BJ (cell line): ENCODE results near the gene STRA8. TPM values are rescaled to one million over a fixed set of nuclear protein-coding genes. Genes with fewer than 3 reads are reported as not detected.

Source experiments
- CTCF ChIA-PET: fragments of 350-600 bp; formaldehyde crosslinking; extraction: SDS; loops from one replicate; lab custom pipeline; 2021; ENCODE audit warnings: antibody characterized with exemption, inconsistent platforms; lab: Yijun Ruan, JAX
- POLR2A ChIA-PET: fragments of 300-600 bp; sonication (Branson Sonifier 250); formaldehyde crosslinking; extraction: SDS; loops from one replicate; lab custom pipeline; 2021; ENCODE audit warnings: antibody characterized with exemption; lab: Charles Lee
- DNase-seq: peaks from one replicate; pipeline ENCODE4 v3.0.0-alpha.2; 2011; ENCODE audit warnings: low read depth
- H3K27me3 ChIP-seq: 2 replicates; pipeline ENCODE4 v1.6.0; 2011; ENCODE audit warnings: low read length; ENCODE audit not compliant: control insufficient read depth, insufficient read depth
- H3K36me3 ChIP-seq: 2 replicates; pipeline ENCODE4 v1.5.1; 2011; ENCODE audit warnings: low read length; ENCODE audit not compliant: control insufficient read depth, insufficient read depth
- H3K4me3 ChIP-seq: 2 replicates; pipeline ENCODE4 v1.5.1; 2011; ENCODE audit warnings: low read depth, mild to moderate bottlenecking, control low read depth, low read length
- polyA plus RNA-seq: library from polyadenylated mRNA; depleted of rRNA; stranded (reverse); fragments of >200 nt; gene quantifications from 2 replicates; pipeline ENCODE4 v1.2.3, GENCODE V29; 2011
- TF ChIP-seq, protein P1 (sequence below): IDR thresholded peaks from 2 replicates; pipeline ENCODE4 v1.5.1; 2011; ENCODE audit warnings: low read depth, mild to moderate bottlenecking, control low read depth, inconsistent platforms, low read length, moderate library complexity; ENCODE audit not compliant: insufficient read depth

Gene STRA8
- polyA plus RNA-seq, 1 experiment: not detected

- CTCF ChIA-PET: interaction anchor here (0.8 to 6.3 kb wide), 8 partner anchors 8 to 362 kb away, joined by 3 to 89 read pairs (median 6); partner anchors contain the start of gene NUP205
- TF ChIP-seq, protein P1, sequence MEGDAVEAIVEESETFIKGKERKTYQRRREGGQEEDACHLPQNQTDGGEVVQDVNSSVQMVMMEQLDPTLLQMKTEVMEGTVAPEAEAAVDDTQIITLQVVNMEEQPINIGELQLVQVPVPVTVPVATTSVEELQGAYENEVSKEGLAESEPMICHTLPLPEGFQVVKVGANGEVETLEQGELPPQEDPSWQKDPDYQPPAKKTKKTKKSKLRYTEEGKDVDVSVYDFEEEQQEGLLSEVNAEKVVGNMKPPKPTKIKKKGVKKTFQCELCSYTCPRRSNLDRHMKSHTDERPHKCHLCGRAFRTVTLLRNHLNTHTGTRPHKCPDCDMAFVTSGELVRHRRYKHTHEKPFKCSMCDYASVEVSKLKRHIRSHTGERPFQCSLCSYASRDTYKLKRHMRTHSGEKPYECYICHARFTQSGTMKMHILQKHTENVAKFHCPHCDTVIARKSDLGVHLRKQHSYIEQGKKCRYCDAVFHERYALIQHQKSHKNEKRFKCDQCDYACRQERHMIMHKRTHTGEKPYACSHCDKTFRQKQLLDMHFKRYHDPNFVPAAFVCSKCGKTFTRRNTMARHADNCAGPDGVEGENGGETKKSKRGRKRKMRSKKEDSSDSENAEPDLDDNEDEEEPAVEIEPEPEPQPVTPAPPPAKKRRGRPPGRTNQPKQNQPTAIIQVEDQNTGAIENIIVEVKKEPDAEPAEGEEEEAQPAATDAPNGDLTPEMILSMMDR: no peak
- no peak overlapping the region for H3K4me3 ChIP-seq
Observed at GRCh38 chr7:135282561-135283254, 49.1 kb downstream of the STRA8 start.

DNA sequence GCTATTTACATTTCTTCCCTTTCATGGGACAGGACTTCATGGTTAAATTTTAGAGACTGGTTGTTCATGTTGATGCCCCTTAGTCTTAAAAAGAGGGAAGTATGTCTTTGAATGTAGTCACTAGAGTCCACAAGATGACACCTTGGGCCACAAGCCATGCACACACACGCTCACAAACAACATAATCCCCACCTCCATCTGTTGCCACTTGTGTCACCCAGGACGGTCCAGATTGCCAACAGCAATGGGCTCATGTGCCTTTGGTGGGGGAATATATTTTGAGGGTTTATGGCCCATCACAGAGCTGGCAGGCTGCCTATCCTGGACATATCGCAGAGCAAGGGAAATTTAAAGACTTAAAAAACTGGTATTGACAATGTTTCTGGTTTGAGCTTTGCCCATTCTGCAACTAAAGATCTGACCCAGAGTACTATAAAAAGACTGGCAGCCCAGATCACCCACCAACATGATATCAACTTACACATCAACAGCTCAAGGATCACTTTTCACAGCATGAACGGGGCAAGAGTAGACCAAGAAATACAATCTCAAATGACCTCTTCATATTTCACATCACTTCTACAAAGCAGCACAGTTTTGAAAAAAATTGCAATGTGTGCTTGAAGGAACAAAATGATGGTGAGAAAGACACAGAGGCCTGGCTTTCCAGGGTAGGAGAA is 50.5 kb downstream of the STRA8 start:
- POLR2A ChIA-PET: no interaction called here
- CTCF ChIA-PET: no interaction called here
- Histone ChIP-seq H3K36me3 (no peaks in the 10 kb centered on the region), H3K27me3 (no peaks in the 10 kb centered on the region; the same call in none of the 2 replicates), H3K4me3 (no peak overlapping the region)
- DNase-seq: no peak
- TF ChIP-seq, protein P1: no peak

More at GRCh38 chr7:135282561-135283254, 49.1 kb downstream of the STRA8 start:
- Histone ChIP-seq H3K36me3 (no peaks in the 10 kb centered on the region), H3K27me3 (no peaks in the 10 kb centered on the region; the same call in none of the 2 replicates)
- DNase-seq: no peak
- POLR2A ChIA-PET: no interaction called here

- POLR2A ChIA-PET: no interaction called here
- no peak for DNase-seq
- no peak overlapping the region for H3K4me3 ChIP-seq
- no peaks in the 10 kb centered on the region; the same call in 1 of the 2 replicates for H3K27me3 ChIP-seq
- no peaks in the 10 kb centered on the region for H3K36me3 ChIP-seq
- CTCF ChIA-PET: interaction anchor here (0.7 to 4.5 kb wide), 3 partner anchors 11 to 273 kb away, joined by 4 to 27 read pairs (median 5); partner anchors contain the start of gene NUP205
- TF ChIP-seq, protein P1: no peak
Observed at GRCh38 chr7:135285547-135286233, 52.1 kb downstream of the STRA8 start.

- CTCF ChIA-PET: interaction anchor here (1.4 to 4.5 kb wide), 2 partner anchors 12 to 271 kb away, joined by 5 to 27 read pairs; partner anchors contain the start of gene NUP205
- TF ChIP-seq, protein P1: no peak
Observed at GRCh38 chr7:135286876-135287275, 53.2 kb downstream of the STRA8 start.

DNA sequence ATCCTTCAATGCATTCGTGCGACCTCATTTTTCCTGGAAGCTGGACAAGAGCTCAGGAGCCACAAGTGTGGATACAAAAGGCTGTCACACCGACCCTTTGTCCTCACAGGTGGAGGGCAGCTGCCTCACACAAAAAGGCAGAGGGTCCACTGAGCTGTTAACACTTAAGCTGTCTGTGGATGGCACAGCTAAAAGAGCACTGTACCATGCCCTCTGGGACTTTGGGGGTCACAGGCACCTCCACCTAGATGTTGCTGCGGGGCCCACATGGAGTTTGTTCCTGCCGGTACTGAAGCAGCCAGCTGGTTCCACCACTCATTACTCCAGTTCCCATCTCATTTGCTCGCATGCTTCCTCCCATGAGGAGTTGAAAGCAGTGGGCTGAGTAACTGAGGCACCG is 57.0 kb downstream of the STRA8 start:
- H3K36me3 ChIP-seq: no peaks in the 10 kb centered on the region
- DNase-seq: no peak
- POLR2A ChIA-PET: no interaction called here
- TF ChIP-seq, protein P1: no peak
- CTCF ChIA-PET: interaction anchor here (0.7 to 0.8 kb wide), 2 partner anchors 15 to 222 kb away, joined by 3 read pairs; no protein-coding TSS in a partner anchor
- H3K27me3 ChIP-seq: no peaks in the 10 kb centered on the region
- H3K4me3 ChIP-seq: no peak overlapping the region

More at GRCh38 chr7:135286876-135287275, 53.2 kb downstream of the STRA8 start:
- POLR2A ChIA-PET: no interaction called here
- no peaks in the 10 kb centered on the region for H3K27me3 ChIP-seq
- no peak for DNase-seq
- H3K36me3 ChIP-seq: no peaks in the 10 kb centered on the region
- no peak overlapping the region for H3K4me3 ChIP-seq
